Measurements from ENCODE around the gene PLXNA1.

DNA sequence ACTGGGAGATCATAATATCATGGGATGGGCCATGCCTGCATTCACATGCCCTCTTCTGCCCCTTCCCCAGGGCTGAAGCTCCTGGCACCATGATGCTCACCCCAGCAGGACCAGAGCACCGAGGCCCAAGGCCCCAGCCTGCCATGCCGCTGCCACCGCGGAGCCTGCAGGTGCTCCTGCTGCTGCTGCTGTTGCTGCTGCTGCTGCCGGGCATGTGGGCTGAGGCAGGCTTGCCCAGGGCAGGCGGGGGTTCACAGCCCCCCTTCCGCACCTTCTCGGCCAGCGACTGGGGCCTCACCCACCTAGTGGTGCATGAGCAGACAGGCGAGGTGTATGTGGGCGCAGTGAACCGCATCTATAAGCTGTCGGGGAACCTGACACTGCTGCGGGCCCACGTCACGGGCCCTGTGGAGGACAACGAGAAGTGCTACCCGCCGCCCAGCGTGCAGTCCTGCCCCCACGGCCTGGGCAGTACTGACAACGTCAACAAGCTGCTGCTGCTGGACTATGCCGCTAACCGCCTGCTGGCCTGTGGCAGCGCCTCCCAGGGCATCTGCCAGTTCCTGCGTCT, 5.6 kb downstream of the PLXNA1 start:
- no peak for TF ChIP-seq POU5F1 (IDR thresholded peaks at IDR 0.05; ENCODE audit: low read depth, low read length)
- no peak for TF ChIP-seq RFX5 (IDR thresholded peaks at IDR 0.05; ENCODE audit: borderline replicate concordance, low read depth, low read length)
- no peak for TF ChIP-seq KDM4A (IDR thresholded peaks at IDR 0.05; ENCODE audit: low read depth, low read length, severe bottlenecking)
- no peak for TF ChIP-seq POLR2A (IDR thresholded peaks at IDR 0.05; ENCODE audit: control extremely low read depth in 1 of 2, low read depth in 2 of 2, low read length in 2 of 2)
- no peak for TF ChIP-seq CTCF (IDR thresholded peaks at IDR 0.05; ENCODE audit: control extremely low read depth in 1 of 3, insufficient read depth in 1 of 3, low read depth in 1 of 3, low read length in 3 of 3)
- TF ChIP-seq TEAD4 (IDR thresholded peaks at IDR 0.05; ENCODE audit: low read depth, low read length) = no peak
- TF ChIP-seq GABPA (IDR thresholded peaks at IDR 0.05; ENCODE audit: borderline replicate concordance, insufficient read depth, low read length) = no peak

Measured in H1 (cell line).